A673 (cell line): ENCODE data around the gene LCLAT1. TPM values are rescaled to one million over a fixed set of nuclear protein-coding genes. Genes with fewer than 3 reads are reported as not detected.

Source experiments
- BruUV-seq: library from RNA; stranded (reverse); fragments of 400-500 nt; replicated peaks from 2 replicates; lab custom pipeline; 2021; lab: Mats Ljungman, UMichigan
- CTCF ChIA-PET: fragments of 300-600 bp; sonication (Branson Sonifier 250); formaldehyde crosslinking; loops from one replicate; lab custom pipeline; 2022; ENCODE audit warnings: antibody characterized with exemption; lab: Charles Lee
- POLR2A ChIA-PET: fragments of 300-600 bp; sonication (Branson Sonifier 250); formaldehyde crosslinking; loops from one replicate; lab custom pipeline; 2022; ENCODE audit warnings: antibody characterized with exemption; ENCODE audit not compliant: low non-redundant PET; lab: Charles Lee
- DNase-seq: peaks from one replicate; pipeline ENCODE4 v3.0.0-alpha.2; 2015; ENCODE audit warnings: low spot score
- H3K27ac ChIP-seq: fragments of 200-600 bp; sonication (generic); 2 replicates; pipeline ENCODE4 v1.5.1; 2016; ENCODE audit warnings: mixed run types, low read depth, mild to moderate bottlenecking, mixed read lengths, antibody characterized with exemption, low read length; ENCODE audit not compliant: poor library complexity, severe bottlenecking
- H3K27me3 ChIP-seq: fragments of 200-600 bp; sonication (generic); replicated peaks from 2 replicates; pipeline ENCODE4 v1.6.1; 2017; ENCODE audit warnings: mixed run types, low read depth, mild to moderate bottlenecking, mixed read lengths, antibody characterized with exemption, low read length; ENCODE audit not compliant: insufficient read depth, poor library complexity
- H3K36me3 ChIP-seq: fragments of 200-600 bp; sonication (generic); 2 replicates; pipeline ENCODE4 v1.6.1; 2016; ENCODE audit warnings: mixed run types, mild to moderate bottlenecking, mixed read lengths, antibody characterized with exemption, low read length; ENCODE audit not compliant: insufficient read depth, poor library complexity, severe bottlenecking
- H3K4me1 ChIP-seq: fragments of 200-600 bp; sonication (generic); 2 replicates; pipeline ENCODE4 v1.6.1; 2017; ENCODE audit warnings: mixed run types, mild to moderate bottlenecking, mixed read lengths, antibody characterized with exemption, low read length; ENCODE audit not compliant: insufficient read depth, poor library complexity, severe bottlenecking
- H3K4me3 ChIP-seq: fragments of 200-600 bp; sonication (generic); 2 replicates; pipeline ENCODE4 v1.5.1; 2016; ENCODE audit warnings: low read depth, mixed run types, mild to moderate bottlenecking, mixed read lengths, low read length; ENCODE audit not compliant: poor library complexity, severe bottlenecking
- H3K9me3 ChIP-seq: fragments of 200-600 bp; sonication (generic); 2 replicates; pipeline ENCODE4 v1.6.1; 2016; ENCODE audit warnings: mixed run types, low read depth, mild to moderate bottlenecking, mixed read lengths, antibody characterized with exemption, low read length; ENCODE audit not compliant: poor library complexity, severe bottlenecking
- EZH2 ChIP-seq: fragments of 200-600 bp; sonication (generic); IDR thresholded peaks from 2 replicates; pipeline ENCODE4 v1.6.1; 2017; ENCODE audit warnings: borderline replicate concordance, low read depth, mild to moderate bottlenecking, mixed read lengths, antibody characterized with exemption, low read length; ENCODE audit not compliant: poor library complexity, severe bottlenecking
- intact Hi-C: fragments of 100-400 bp; cut with micrococcal nuclease; formaldehyde crosslinking; loops from one replicate; pipeline ENCODE4 v1.10.0; 2022; ENCODE audit not compliant: unreplicated experiment
- total RNA-seq: library from RNA; stranded (reverse); gene quantifications from 2 replicates; pipeline ENCODE4 v1.2.3, GENCODE V29; 2021
- TF ChIP-seq, protein P1 (sequence below): fragments of 300-800, 200-600 bp; sonication (generic); conservative IDR thresholded peaks from 2 replicates; pipeline ENCODE4 v1.5.1; 2017; ENCODE audit warnings: low read depth, mild to moderate bottlenecking, antibody characterized with exemption, low read length, moderate library complexity, mixed read lengths

The LCLAT1 gene
- total RNA-seq, 1 experiment from 2014 or later: 35.3 TPM

DNA sequence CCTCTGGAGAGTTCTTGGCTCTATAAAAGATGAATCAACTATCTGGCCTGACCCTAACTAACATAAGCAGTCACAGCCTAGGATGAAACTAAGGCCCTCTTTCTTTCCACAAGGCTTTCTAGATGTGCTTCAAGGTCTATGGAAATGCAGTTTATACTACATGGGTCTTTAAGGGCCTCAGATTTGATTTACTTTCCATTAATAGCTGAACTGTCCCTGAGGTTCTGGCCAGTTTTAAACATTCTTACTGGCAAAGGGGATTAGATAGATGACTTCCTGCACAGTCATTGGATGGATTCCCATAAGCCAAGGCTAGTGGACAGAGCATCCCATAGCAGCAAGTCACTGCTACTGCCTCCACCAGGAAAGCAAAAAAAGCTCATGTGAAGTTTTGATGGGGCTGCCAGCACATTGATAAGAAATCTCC is 38.1 kb upstream of the LCLAT1 start:
- Histone ChIP-seq H3K4me1 (no peaks in the 10 kb centered on the region), H3K27ac (no peak overlapping the region), H3K4me3 (no peak overlapping the region), H3K27me3 (no peaks in the 10 kb centered on the region), H3K9me3 (no peaks in the 10 kb centered on the region), H3K36me3 (no peaks in the 10 kb centered on the region)
- TF ChIP-seq, protein P1, sequence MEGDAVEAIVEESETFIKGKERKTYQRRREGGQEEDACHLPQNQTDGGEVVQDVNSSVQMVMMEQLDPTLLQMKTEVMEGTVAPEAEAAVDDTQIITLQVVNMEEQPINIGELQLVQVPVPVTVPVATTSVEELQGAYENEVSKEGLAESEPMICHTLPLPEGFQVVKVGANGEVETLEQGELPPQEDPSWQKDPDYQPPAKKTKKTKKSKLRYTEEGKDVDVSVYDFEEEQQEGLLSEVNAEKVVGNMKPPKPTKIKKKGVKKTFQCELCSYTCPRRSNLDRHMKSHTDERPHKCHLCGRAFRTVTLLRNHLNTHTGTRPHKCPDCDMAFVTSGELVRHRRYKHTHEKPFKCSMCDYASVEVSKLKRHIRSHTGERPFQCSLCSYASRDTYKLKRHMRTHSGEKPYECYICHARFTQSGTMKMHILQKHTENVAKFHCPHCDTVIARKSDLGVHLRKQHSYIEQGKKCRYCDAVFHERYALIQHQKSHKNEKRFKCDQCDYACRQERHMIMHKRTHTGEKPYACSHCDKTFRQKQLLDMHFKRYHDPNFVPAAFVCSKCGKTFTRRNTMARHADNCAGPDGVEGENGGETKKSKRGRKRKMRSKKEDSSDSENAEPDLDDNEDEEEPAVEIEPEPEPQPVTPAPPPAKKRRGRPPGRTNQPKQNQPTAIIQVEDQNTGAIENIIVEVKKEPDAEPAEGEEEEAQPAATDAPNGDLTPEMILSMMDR: no peak
- TF ChIP-seq EZH2: no peak
- intact Hi-C loops: no loop called here
- POLR2A ChIA-PET: no interaction called here
- CTCF ChIA-PET: no interaction called here
- BruUV-seq: no TSS peak
- no peak for DNase-seq

DNA sequence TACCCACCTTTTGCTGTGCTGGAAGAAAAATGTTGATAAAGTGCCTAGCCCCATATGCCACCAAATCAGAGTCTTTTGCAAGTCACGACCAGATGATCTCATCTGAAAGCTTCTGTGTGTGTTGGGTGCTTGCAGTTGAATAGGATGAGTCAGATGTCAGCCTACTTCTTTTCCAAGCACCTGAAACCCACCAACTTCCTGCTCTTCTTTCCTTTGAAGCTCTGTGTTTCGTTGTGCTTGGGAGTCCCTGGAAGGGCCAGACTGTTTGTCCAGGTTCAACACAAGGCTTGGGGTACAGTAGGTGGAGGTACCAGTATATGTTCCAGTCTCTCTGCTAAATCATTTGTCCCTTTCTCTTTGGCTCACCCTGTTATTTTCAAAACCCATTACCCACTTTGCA is 36.8 kb upstream of the LCLAT1 start:
- H3K9me3 ChIP-seq: no peaks in the 10 kb centered on the region
- no peaks in the 10 kb centered on the region for H3K36me3 ChIP-seq
- TF ChIP-seq, protein P1: no peak
- no peak for TF ChIP-seq EZH2
- DNase-seq: no peak
- H3K4me1 ChIP-seq: no peaks in the 10 kb centered on the region
- no peak overlapping the region for H3K27ac ChIP-seq
- no peak overlapping the region for H3K4me3 ChIP-seq
- intact Hi-C loops: no loop called here
- ChIA-PET CTCF (interaction anchor here (0.6 kb wide), 1 partner anchor 423 kb away, joined by 3 read pairs; no protein-coding TSS in a partner anchor), POLR2A (no interaction called here)
- H3K27me3 ChIP-seq: no peaks in the 10 kb centered on the region
- BruUV-seq: no TSS peak

DNA sequence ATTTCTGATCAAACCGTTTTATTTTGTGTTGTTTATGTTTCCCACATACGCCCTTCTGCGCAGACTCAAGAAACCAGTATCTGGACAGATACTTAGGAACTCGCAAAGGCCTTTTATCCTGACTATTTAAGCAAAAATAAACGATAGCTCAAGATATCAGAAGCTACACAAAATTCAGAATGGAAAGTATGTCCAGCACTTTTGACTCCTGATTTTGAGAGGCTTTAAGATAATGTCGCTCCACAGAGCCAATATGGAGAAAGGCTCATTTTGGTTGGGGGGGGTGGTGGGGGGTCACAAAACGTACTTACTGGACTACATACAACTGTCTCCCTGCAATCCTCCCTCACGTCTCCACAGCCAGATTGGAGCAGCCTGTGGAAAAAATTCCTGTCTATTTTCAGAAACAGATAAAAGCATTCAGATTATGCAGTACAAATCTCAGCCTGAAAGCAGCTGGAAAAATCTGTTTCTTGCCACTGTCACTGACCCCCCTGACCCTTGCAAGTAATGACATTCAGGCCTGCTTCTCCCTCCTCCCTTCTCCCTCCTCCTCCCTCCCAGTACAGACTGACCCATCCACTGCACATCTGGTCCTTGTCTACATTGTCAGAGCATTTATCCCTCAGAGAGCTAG is 34.9 kb upstream of the LCLAT1 start:
- no peak overlapping the region for H3K27ac ChIP-seq

More for the DNA sequence above, 34.9 kb upstream of the LCLAT1 start:
- no TSS peak for BruUV-seq
- Histone ChIP-seq H3K9me3 (no peaks in the 10 kb centered on the region), H3K27me3 (no peaks in the 10 kb centered on the region), H3K36me3 (no peaks in the 10 kb centered on the region), H3K4me3 (no peak overlapping the region), H3K4me1 (no peaks in the 10 kb centered on the region)
- DNase-seq: no peak
- CTCF ChIA-PET: interaction anchor here (0.5 kb wide), 1 partner anchor 17 kb away, joined by 6 read pairs; no protein-coding TSS in a partner anchor
- intact Hi-C loops: no loop called here
- TF ChIP-seq, protein P1: no peak
- no peak for TF ChIP-seq EZH2
- POLR2A ChIA-PET: no interaction called here
